Measurements from ENCODE around the gene SEC14L5. TPM values are rescaled to one million over a fixed set of nuclear protein-coding genes. Genes with fewer than 3 reads are reported as not detected.

Gene SEC14L5
- total RNA-seq, 1 experiment from 2014 or later, result 0.10 TPM

- in situ Hi-C loops (cut with HindIII; ENCODE audit: low sequenced_read_pairs), result no loop called here
- no peak for DNase-seq (ENCODE audit: low spot score)
These were observed 21.9 kb downstream of the SEC14L5 start for GRCh38 chr16:4979736-4980660.

- in situ Hi-C loops (cut with HindIII; ENCODE audit: low sequenced_read_pairs), result no loop called here
- no peak for DNase-seq (ENCODE audit: low spot score)
These were observed 22.6 kb downstream of the SEC14L5 start for GRCh38 chr16:4980691-4981090.

- DNase-seq (ENCODE audit: low spot score), result no peak
These were observed 23.3 kb downstream of the SEC14L5 start for GRCh38 chr16:4981473-4981872.

GRCh38 chr16:4982056-4982867 lies 24.1 kb downstream of the SEC14L5 start:
- DNase-seq (ENCODE audit: low spot score), result peak; percentile 38
- in situ Hi-C loops (cut with HindIII; ENCODE audit: low sequenced_read_pairs), result no loop called here

More at GRCh38 chr16:4981473-4981872, 23.3 kb downstream of the SEC14L5 start:
- in situ Hi-C loops (cut with HindIII; ENCODE audit: low sequenced_read_pairs), result no loop called here

- in situ Hi-C loops (cut with HindIII; ENCODE audit: low sequenced_read_pairs), result no loop called here
- no peak for DNase-seq (ENCODE audit: low spot score)
These were observed 26.3 kb downstream of the SEC14L5 start for GRCh38 chr16:4984174-4984990.

- in situ Hi-C loops (cut with HindIII; ENCODE audit: low sequenced_read_pairs), result no loop called here
- no peak for DNase-seq (ENCODE audit: low spot score)
These were observed 29.1 kb downstream of the SEC14L5 start for GRCh38 chr16:4987250-4987579.

- no peak for DNase-seq (ENCODE audit: low spot score)
- in situ Hi-C loops (cut with HindIII; ENCODE audit: low sequenced_read_pairs), result no loop called here
These were observed 29.6 kb downstream of the SEC14L5 start for GRCh38 chr16:4987580-4988374.

- in situ Hi-C loops (cut with HindIII; ENCODE audit: low sequenced_read_pairs), result no loop called here
- DNase-seq (ENCODE audit: low spot score), result no peak
These were observed 30.5 kb downstream of the SEC14L5 start for GRCh38 chr16:4988647-4989046.

GRCh38 chr16:4989391-4990006 lies 31.4 kb downstream of the SEC14L5 start:
- DNase-seq (ENCODE audit: low spot score), result no peak

GRCh38 chr16:4990415-4990814 lies 32.3 kb downstream of the SEC14L5 start:
- DNase-seq (ENCODE audit: low spot score), result no peak
- in situ Hi-C loops (cut with HindIII; ENCODE audit: low sequenced_read_pairs), result no loop called here

More at GRCh38 chr16:4989391-4990006, 31.4 kb downstream of the SEC14L5 start:
- in situ Hi-C loops (cut with HindIII; ENCODE audit: low sequenced_read_pairs), result no loop called here

- DNase-seq (ENCODE audit: low spot score), result no peak
- in situ Hi-C loops (cut with HindIII; ENCODE audit: low sequenced_read_pairs), result no loop called here
These were observed 33.6 kb downstream of the SEC14L5 start for GRCh38 chr16:4991754-4992153.

GRCh38 chr16:4994719-4995434 lies 36.7 kb downstream of the SEC14L5 start:
- peak; percentile 46 for DNase-seq (ENCODE audit: low spot score)
- in situ Hi-C loops (cut with HindIII; ENCODE audit: low sequenced_read_pairs), result no loop called here

- in situ Hi-C loops (cut with HindIII; ENCODE audit: low sequenced_read_pairs), result no loop called here
- DNase-seq (ENCODE audit: low spot score), result no peak
These were observed 42.5 kb downstream of the SEC14L5 start for GRCh38 chr16:5000573-5001001.

GRCh38 chr16:5001571-5001970 lies 43.4 kb downstream of the SEC14L5 start:
- no peak for DNase-seq (ENCODE audit: low spot score)
- in situ Hi-C loops (cut with HindIII; ENCODE audit: low sequenced_read_pairs), result no loop called here

GRCh38 chr16:5001986-5002385 lies 43.9 kb downstream of the SEC14L5 start:
- no peak for DNase-seq (ENCODE audit: low spot score)
- in situ Hi-C loops (cut with HindIII; ENCODE audit: low sequenced_read_pairs), result no loop called here

- DNase-seq (ENCODE audit: low spot score), result no peak
- in situ Hi-C loops (cut with HindIII; ENCODE audit: low sequenced_read_pairs), result no loop called here
These were observed 44.6 kb downstream of the SEC14L5 start for GRCh38 chr16:5002699-5003143.

- DNase-seq (ENCODE audit: low spot score), result no peak
- in situ Hi-C loops (cut with HindIII; ENCODE audit: low sequenced_read_pairs), result no loop called here
These were observed 45.1 kb downstream of the SEC14L5 start for GRCh38 chr16:5003211-5003610.

GRCh38 chr16:5003828-5004227 lies 45.7 kb downstream of the SEC14L5 start:
- no peak for DNase-seq (ENCODE audit: low spot score)
- in situ Hi-C loops (cut with HindIII; ENCODE audit: low sequenced_read_pairs), result no loop called here
